ENCODE measurements around the gene TPST1.
A peak's percentile ranks its signal among the peaks of the same experiment; 100 is the strongest.
"Not testable (repeated sequence)": the region's sequence is repeated elsewhere in the genome, so short reads cannot be mapped to it uniquely, and the experiment has no call there.

TPST1 gene

GRCh38 chr7:66348531-66348930, 143.4 kb downstream of the TPST1 start:
- no peak for DNase-seq

GRCh38 chr7:66348959-66349358, 143.8 kb downstream of the TPST1 start:
- DNase-seq = no peak

GRCh38 chr7:66352071-66352470, 146.9 kb downstream of the TPST1 start:
- peak; percentile 1 for DNase-seq

- DNase-seq = no peak
Observed at GRCh38 chr7:66353547-66353946, 148.4 kb downstream of the TPST1 start.

- no peak for DNase-seq
Observed at GRCh38 chr7:66355756-66356155, 150.6 kb downstream of the TPST1 start.

- DNase-seq = no peak
Observed at GRCh38 chr7:66356277-66356721, 151.2 kb downstream of the TPST1 start.

GRCh38 chr7:66357087-66357486, 152.0 kb downstream of the TPST1 start:
- no peak for DNase-seq

- no peak for DNase-seq
Observed at GRCh38 chr7:66359656-66360211, 154.6 kb downstream of the TPST1 start.

- no peak for DNase-seq
Observed at GRCh38 chr7:66362136-66362535, 157.0 kb downstream of the TPST1 start.

GRCh38 chr7:66363635-66364034, 158.5 kb downstream of the TPST1 start:
- DNase-seq = no peak

GRCh38 chr7:66365031-66365430, 159.9 kb downstream of the TPST1 start:
- DNase-seq = not testable (repeated sequence)

GRCh38 chr7:66371096-66371824, 166.1 kb downstream of the TPST1 start:
- DNase-seq = no peak

- DNase-seq = not testable (repeated sequence)
Observed at GRCh38 chr7:66374141-66374840, 169.2 kb downstream of the TPST1 start.

GRCh38 chr7:66376264-66376945, 171.3 kb downstream of the TPST1 start:
- no peak for DNase-seq

GRCh38 chr7:66377045-66377444, 171.9 kb downstream of the TPST1 start:
- no peak for DNase-seq

GRCh38 chr7:66377714-66378113, 172.6 kb downstream of the TPST1 start:
- no peak for DNase-seq

- no peak for DNase-seq
Observed at GRCh38 chr7:66379542-66380160, 174.5 kb downstream of the TPST1 start.

- DNase-seq = no peak
Observed at GRCh38 chr7:66380272-66380888, 175.2 kb downstream of the TPST1 start.

- DNase-seq = not testable (repeated sequence)
Observed at GRCh38 chr7:66382182-66382923, 177.2 kb downstream of the TPST1 start.

- not testable (repeated sequence) for DNase-seq
Observed at GRCh38 chr7:66385191-66385905, 180.2 kb downstream of the TPST1 start.

GRCh38 chr7:66395128-66395571, 190.0 kb downstream of the TPST1 start:
- DNase-seq = not testable (repeated sequence)
